NCI-H460 (cell line): Measurements from ENCODE around the gene RILPL2. TPM values are rescaled to one million over a fixed set of nuclear protein-coding genes. Genes with fewer than 3 reads are reported as not detected.
"Not testable (repeated sequence)": the region's sequence is repeated elsewhere in the genome, so short reads cannot be mapped to it uniquely, and the experiment has no call there.

Experiments
- DNase-seq: peaks from one replicate; pipeline ENCODE4 v3.0.0-alpha.2; 2016; ENCODE audit warnings: low read depth; ENCODE audit errors: extremely low read depth
- total RNA-seq: library from RNA; depleted of rRNA; stranded (reverse); fragments of >200 nt; shearing (Covaris generic); gene quantifications from 2 replicates; pipeline ENCODE4 v1.2.3, GENCODE V29; 2014; rRNA removed

Gene RILPL2
- total RNA-seq, 1 experiment from 2014 or later, result 2.5 TPM

GRCh38 chr12:123385536-123385935 is 50.9 kb downstream of the RILPL2 start:
- not testable (repeated sequence) for DNase-seq

GRCh38 chr12:123384994-123385376 is 51.5 kb downstream of the RILPL2 start:
- no peak for DNase-seq

- DNase-seq, result no peak
These were observed 52.0 kb downstream of the RILPL2 start for GRCh38 chr12:123384318-123384993.

- no peak for DNase-seq
These were observed 53.8 kb downstream of the RILPL2 start for GRCh38 chr12:123382684-123383083.

GRCh38 chr12:123379391-123379790 is 57.1 kb downstream of the RILPL2 start:
- DNase-seq, result no peak

GRCh38 chr12:123372415-123372814 is 64.1 kb downstream of the RILPL2 start:
- not testable (repeated sequence) for DNase-seq

- DNase-seq, result not testable (repeated sequence)
These were observed 64.7 kb downstream of the RILPL2 start for GRCh38 chr12:123371667-123372368.

- DNase-seq, result no peak
These were observed 67.3 kb downstream of the RILPL2 start for GRCh38 chr12:123369229-123369628.

GRCh38 chr12:123368431-123368830 is 68.1 kb downstream of the RILPL2 start:
- not testable (repeated sequence) for DNase-seq

- no peak for DNase-seq
These were observed 69.0 kb downstream of the RILPL2 start for GRCh38 chr12:123367511-123367910.

Other genes starting within 250 kb of the RILPL2 start
- 82.9 and 90.6 TPM in 2 replicates for gene MPHOSPH9, start 203.5 kb downstream of the RILPL2 start, total RNA-seq
- 14.3 and 18.8 TPM in 2 replicates for gene MTRFR, start 203.2 kb downstream of the RILPL2 start, total RNA-seq
- gene CDK2AP1, start 164.8 kb downstream of the RILPL2 start, total RNA-seq, result 114 and 122 TPM in 2 replicates
- 30.7 and 37.4 TPM in 2 replicates for gene SBNO1, start 71.8 kb downstream of the RILPL2 start, total RNA-seq
- gene KMT5A, start 52.6 kb downstream of the RILPL2 start, total RNA-seq, result 91.0 and 95.4 TPM in 2 replicates
- 24.0 and 33.8 TPM in 2 replicates for gene SNRNP35, start 21.5 kb upstream of the RILPL2 start, total RNA-seq
- gene RILPL1, start 97.0 kb upstream of the RILPL2 start, total RNA-seq, result 12.4 and 12.5 TPM in 2 replicates
- 341 and 369 TPM in 2 replicates for gene TMED2, start 147.9 kb upstream of the RILPL2 start, total RNA-seq
- gene DDX55, start 165.4 kb upstream of the RILPL2 start, total RNA-seq, result 48.1 and 49.1 TPM in 2 replicates
- 36.4 and 42.8 TPM in 2 replicates for gene EIF2B1, start 197.0 kb upstream of the RILPL2 start, total RNA-seq
- 81.4 and 96.5 TPM in 2 replicates for gene GTF2H3, start 197.1 kb upstream of the RILPL2 start, total RNA-seq
- gene TCTN2, start 234.4 kb upstream of the RILPL2 start, total RNA-seq, result 11.6 and 12.7 TPM in 2 replicates